Activated naive CD4-positive, alpha-beta T cell treated with anti-CD3 and anti-CD28 coated beads, Interleukin-2, amount 10 ng/mL, durations not matched to agents 7 days and 5 days (primary cell): ENCODE results near the gene SYNE4.

Experiments used
- CTCF ChIA-PET: fragments of 350-600 bp; sonication (Branson Sonifier 250); formaldehyde crosslinking; loops from one replicate; lab custom pipeline; 2021; ENCODE audit warnings: antibody characterized with exemption; lab: Charles Lee
- DNase-seq: peaks from one replicate; pipeline ENCODE4 v3.0.0-alpha.2; 2020
- H3K27ac Mint-ChIP-seq: one replicate; pipeline ENCODE4 v1.8.0; 2021; ENCODE audit warnings: mild to moderate bottlenecking, moderate library complexity, mixed read lengths
- H3K27me3 Mint-ChIP-seq: one replicate; pipeline ENCODE4 v1.8.0; 2021; ENCODE audit warnings: mild to moderate bottlenecking, mixed read lengths
- H3K36me3 Mint-ChIP-seq: one replicate; pipeline ENCODE4 v1.8.0; 2021; ENCODE audit warnings: mixed read lengths
- H3K4me1 Mint-ChIP-seq: one replicate; pipeline ENCODE4 v1.8.0; 2021; ENCODE audit warnings: mixed read lengths
- H3K4me3 Mint-ChIP-seq: one replicate; pipeline ENCODE4 v1.8.0; 2021; ENCODE audit warnings: mild to moderate bottlenecking, moderate library complexity, mixed read lengths
- H3K9me3 Mint-ChIP-seq: one replicate; pipeline ENCODE4 v1.8.0; 2021; ENCODE audit warnings: mixed read lengths

Gene SYNE4

DNA sequence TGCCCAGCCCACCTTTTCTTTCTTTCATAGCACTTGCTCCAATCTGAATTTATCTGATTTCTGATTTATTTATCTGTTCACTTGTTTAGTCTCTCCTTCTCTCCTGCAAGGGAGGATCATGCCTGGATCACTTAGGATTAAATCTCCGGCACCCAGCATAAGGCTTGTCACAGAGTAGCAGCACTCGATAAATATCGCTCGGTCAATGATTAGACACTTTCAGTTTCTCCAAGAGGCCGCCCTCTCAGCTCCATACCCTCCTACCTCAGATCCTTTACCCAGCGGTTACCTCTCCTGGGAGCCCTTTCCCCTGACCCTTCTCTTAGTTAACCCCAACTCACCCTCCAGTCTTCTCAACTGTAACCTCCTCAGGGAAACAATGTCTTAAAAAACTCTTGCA is 22.7 kb upstream of the SYNE4 start:
- no peak overlapping the region for H3K27ac Mint-ChIP-seq
- H3K27me3 Mint-ChIP-seq, result no peaks in the 10 kb centered on the region
- CTCF ChIA-PET, result no interaction called here
- peaks cover 17% of the 10 kb centered on the region for H3K36me3 Mint-ChIP-seq
- no peak for DNase-seq
- H3K4me1 Mint-ChIP-seq, result peaks cover 27% of the 10 kb centered on the region
- no peak overlapping the region for H3K4me3 Mint-ChIP-seq
- H3K9me3 Mint-ChIP-seq, result no peaks in the 10 kb centered on the region

DNA sequence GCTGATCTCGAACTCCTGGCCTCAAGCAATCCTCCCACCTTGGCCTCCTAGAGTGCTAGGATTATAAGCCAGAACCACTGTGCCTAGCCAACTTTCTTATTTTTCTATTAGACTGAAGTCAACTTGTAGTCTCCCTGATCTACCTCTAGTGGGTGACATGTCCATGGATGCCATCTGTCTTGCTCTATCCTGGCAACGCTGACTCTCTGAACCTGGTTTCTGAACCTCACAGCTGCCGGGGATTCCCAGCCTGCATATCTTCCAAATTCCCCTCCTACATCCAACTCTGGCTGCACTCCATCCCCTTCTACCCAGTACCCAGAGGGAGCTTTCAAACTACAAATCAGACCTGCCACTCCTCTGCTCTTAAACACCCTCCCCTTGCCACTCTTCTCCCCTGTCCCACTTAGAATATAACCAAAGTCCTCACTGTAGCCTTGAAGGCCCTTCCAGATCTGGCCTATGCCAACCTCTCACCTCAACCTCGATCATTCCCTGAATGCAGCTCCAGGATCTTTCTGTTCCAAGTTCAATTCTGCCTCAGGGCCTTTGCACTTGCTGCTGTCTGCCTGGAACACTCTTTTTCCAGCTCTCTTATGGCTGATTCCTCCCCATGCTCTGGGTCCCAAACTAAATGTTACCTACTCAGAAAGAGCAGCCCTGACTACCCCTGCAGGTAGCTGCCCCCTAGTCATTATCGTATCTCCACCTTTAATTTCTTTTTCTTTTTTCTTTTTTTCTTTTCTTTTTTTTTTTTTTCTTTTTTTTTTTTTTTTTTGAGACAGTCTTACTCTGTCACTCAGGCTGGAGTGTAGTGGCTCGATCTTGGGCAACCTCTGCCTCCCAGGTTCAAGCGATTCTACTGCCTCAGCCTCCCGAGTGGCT is 21.9 kb upstream of the SYNE4 start:
- H3K4me3 Mint-ChIP-seq, result no peak overlapping the region
- peaks cover 18% of the 10 kb centered on the region for H3K36me3 Mint-ChIP-seq
- H3K9me3 Mint-ChIP-seq, result no peaks in the 10 kb centered on the region
- no peak for DNase-seq
- CTCF ChIA-PET, result interaction anchor here (1.6 kb wide), 1 partner anchor 18 kb away, joined by 3 read pairs; no protein-coding TSS in a partner anchor
- H3K27ac Mint-ChIP-seq, result no peak overlapping the region
- peaks cover 22% of the 10 kb centered on the region for H3K4me1 Mint-ChIP-seq
- H3K27me3 Mint-ChIP-seq, result no peaks in the 10 kb centered on the region

DNA sequence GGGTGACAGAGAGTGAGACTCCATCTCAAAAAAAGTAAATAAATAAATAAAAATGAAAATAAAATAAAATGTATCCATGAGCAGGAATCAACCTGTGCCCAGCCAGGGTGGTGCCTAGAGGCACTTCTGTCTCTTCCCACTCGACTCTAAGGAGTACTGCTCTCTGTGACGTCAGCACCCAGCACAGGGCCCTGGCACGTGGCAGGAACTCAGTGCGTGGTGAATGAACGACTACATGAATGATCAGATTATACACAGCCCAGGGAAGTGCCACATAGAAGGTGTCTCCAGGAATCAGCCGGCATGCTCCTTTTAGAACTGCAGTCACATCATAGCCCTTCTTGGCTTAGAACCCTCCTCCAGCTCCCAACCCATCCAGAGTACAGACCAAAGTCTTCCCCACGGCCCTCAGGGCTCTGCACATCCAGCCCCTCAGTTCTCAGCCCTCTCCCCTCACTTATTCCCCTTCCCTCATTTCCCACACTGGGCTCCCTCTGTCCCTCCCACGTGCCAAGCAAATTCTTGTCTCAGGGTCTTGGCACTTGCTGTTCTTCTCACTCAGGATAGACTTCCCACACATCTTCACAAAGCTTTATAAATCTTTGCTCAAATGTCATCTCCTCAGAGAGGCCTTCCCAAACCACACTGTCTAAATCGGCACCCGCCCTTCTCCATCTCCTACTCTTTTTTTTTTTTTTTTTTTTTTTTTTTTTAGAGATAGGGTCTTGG is 19.9 kb upstream of the SYNE4 start:
- Mint-ChIP-seq H3K36me3 (peaks cover 8% of the 10 kb centered on the region), H3K9me3 (no peaks in the 10 kb centered on the region), H3K27ac (no peak overlapping the region), H3K27me3 (no peaks in the 10 kb centered on the region), H3K4me3 (no peak overlapping the region), H3K4me1 (peaks cover 6% of the 10 kb centered on the region)
- peak; percentile 15 for DNase-seq
- CTCF ChIA-PET, result no interaction called here

DNA sequence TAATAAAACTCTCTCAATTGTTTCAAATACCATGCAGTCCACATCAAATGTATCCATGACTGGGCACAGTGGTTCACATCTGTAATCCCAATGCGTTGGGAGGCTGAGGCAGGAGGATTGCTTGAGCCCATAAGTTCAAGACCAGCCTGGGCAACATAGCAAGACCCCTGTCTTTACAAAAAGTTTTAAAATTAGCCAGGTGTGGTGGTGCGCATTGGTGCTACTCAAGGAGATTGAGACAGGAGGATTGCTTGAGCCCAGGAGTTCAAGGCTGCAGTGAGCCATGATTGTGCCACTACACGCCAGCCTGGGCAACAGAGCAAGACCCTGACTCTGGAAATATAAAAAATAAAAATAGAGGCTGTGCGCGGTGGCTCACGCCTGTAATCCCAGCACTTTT is 19.1 kb upstream of the SYNE4 start:
- Mint-ChIP-seq H3K9me3 (no peaks in the 10 kb centered on the region), H3K27ac (no peak overlapping the region), H3K4me3 (no peak overlapping the region), H3K4me1 (peaks cover under 1% of the 10 kb centered on the region), H3K27me3 (no peaks in the 10 kb centered on the region), H3K36me3 (peaks cover 11% of the 10 kb centered on the region)
- CTCF ChIA-PET, result no interaction called here
- DNase-seq, result no peak

DNA sequence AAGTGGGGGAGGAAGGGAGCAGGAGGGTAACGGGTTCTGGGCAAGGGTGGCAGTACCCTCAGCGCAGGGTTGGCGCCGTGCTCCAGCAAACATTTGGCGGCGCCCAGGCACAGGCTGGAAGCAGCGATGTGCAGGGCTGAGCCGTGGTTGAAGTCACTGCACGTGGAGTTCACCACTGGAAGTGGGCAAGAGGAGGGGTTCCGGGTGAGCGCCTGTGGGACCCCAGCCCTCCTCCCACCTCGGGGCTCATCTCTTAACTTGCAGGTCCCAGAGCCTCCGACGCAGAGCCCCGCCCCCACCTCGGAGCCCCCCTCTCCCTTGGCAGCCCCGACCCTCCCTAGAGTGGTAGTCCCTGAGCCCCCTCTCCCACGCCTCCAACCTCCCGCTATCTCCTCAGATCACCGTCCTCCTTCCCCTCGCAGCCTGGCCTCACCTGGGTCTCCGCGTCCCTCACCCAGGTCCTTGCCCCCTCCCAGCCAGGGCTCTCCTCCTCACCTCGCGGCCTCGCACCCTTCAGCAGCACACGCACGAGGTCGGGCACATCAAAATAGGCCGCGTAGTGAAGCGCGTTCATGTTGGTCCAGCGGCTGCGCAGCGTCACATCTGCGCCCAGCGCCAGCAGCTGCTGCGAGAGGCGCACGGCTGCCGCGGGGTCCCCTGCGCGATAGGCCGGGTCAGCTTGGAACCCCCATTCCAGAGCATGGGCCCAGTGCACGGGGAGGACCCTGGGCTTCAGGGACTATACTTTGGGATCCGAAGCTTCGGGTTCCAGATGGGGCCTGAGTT is 17.7 kb upstream of the SYNE4 start:
- H3K9me3 Mint-ChIP-seq, result no peaks in the 10 kb centered on the region
- no peaks in the 10 kb centered on the region for H3K27me3 Mint-ChIP-seq
- H3K4me3 Mint-ChIP-seq, result no peak overlapping the region
- DNase-seq, result no peak
- CTCF ChIA-PET, result no interaction called here
- no peaks in the 10 kb centered on the region for H3K4me1 Mint-ChIP-seq
- no peak overlapping the region for H3K27ac Mint-ChIP-seq
- peaks cover 12% of the 10 kb centered on the region for H3K36me3 Mint-ChIP-seq

DNA sequence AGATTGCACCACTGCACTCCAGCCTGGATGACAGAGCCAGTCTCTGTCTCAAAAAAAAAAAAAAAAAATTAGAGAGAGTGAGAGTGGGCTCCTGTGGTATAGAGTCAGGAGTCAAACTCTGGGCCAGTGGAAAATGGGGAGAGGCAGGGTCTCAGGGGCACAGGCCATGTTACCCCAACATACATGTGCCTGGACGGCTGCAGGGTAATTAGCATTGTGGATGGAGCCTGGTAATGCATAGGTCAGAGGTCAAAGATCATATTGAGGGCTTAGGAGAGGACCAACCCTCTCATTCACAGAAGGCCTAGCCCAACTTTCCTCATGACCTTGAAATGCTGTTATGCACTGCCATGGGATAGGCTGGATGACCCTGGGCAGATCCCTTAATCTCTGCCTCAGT is 16.9 kb upstream of the SYNE4 start:
- peaks cover 15% of the 10 kb centered on the region for H3K36me3 Mint-ChIP-seq
- H3K4me1 Mint-ChIP-seq, result no peaks in the 10 kb centered on the region
- no peak overlapping the region for H3K4me3 Mint-ChIP-seq
- CTCF ChIA-PET, result no interaction called here
- H3K27ac Mint-ChIP-seq, result peak overlapping the region; percentile 67
- no peaks in the 10 kb centered on the region for H3K9me3 Mint-ChIP-seq
- DNase-seq, result no peak
- H3K27me3 Mint-ChIP-seq, result no peaks in the 10 kb centered on the region

DNA sequence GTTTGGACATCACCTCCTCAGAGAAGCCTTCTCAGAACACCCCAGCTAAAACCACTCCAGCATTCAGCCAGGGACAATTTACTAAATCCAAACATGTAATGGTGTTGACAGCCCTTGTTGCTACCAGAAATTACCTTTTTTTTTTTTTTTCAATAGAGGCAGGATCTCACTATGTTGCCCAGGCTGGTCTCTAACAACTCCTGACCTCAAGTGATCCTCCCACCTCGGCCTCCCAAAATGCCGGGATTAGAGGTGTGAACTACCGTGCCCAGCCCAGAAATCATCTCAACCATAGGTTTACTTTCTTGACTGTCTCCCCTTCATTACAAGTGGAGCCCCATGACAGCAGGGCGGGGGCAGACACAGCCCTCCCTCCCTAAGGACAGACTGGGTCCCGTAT is 14.8 kb upstream of the SYNE4 start:
- Mint-ChIP-seq H3K27me3 (no peaks in the 10 kb centered on the region), H3K4me3 (no peak overlapping the region), H3K27ac (no peak overlapping the region), H3K36me3 (peaks cover 14% of the 10 kb centered on the region), H3K9me3 (no peaks in the 10 kb centered on the region), H3K4me1 (no peaks in the 10 kb centered on the region)
- CTCF ChIA-PET, result no interaction called here
- DNase-seq, result no peak

DNA sequence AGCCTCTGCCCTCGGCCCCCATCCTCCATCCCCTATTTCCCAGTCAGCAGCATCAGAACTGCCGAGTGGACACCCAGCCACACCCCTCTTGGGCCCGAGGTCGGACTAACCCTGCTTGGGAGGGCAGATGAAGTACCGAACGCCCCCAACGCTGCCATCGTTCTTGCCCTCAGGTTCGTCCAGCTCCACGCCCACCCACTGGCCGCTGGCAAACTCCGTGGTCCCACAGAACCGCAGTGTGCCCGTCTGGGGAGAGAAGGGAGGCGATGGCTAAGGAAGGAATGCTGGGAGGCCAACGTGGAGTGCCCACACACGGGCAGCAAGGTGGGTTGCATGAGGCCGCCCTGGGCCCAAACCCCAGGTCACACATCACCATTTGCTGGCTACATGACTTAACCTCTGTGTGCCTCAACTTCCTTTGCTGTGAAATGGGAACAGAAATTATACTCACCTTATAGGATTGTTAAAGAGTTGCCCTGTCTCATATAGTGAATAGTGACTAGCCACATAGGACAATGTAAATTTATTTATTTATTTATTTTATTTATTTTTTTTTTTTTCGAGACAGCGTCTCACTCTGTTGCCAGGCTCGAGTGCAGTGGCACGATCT is 10.6 kb upstream of the SYNE4 start:
- Mint-ChIP-seq H3K27me3 (no peaks in the 10 kb centered on the region), H3K4me1 (peaks cover 20% of the 10 kb centered on the region), H3K36me3 (peaks cover 10% of the 10 kb centered on the region), H3K4me3 (no peak overlapping the region), H3K27ac (no peak overlapping the region), H3K9me3 (no peaks in the 10 kb centered on the region)
- no peak for DNase-seq
- CTCF ChIA-PET, result no interaction called here

DNA sequence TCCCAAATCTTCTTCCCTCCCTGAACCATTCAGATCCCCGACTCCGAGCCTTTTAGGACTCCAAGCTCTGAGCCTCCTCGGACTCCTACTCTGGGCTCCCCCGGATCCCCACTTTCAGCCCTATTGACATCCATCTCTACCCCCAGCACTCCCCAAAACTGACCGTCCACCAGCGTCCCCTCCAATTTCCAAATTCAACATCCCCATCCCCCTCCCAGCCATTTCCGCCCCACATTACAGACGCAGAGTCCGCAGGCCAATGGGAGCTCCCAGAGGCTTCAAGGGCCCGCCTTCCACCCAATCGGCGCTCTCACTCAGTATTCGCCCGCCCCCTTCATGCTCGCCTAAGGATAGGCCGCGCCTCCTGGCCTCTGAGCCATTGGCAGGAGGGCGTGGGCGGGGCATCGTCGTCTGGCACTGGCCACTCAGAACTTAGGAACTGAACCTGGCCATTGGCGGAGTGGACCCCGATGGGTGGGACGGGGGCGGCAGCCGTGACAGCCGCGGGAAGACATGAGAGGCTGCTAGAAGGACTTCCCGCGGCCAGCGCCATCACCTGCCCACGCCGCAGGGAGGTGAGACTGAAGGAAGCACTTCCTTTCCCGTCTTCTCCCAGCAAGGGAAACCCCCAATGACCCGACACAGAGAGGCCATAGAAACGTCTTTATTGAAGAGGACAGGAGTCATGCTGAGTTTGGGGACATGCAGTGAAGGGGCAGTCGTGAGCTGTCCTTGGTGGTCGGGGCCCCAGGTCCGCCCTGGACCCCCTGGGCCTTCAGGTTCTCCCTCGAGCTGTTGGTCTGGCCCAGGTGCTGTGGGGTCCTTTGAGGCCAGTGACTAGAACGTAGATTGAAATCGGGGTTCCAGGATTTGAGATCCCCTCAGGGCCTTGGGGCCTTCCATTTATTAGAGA is 5.7 kb upstream of the SYNE4 start, which contains the start of gene ALKBH6:
ALKBH6 (minus strand) TSS at position 202 of the 913 bp plus-strand sequence. CDS start 816 bp downstream, outside the sequence.
- peaks cover 10% of the 10 kb centered on the region for H3K36me3 Mint-ChIP-seq
- H3K4me3 Mint-ChIP-seq, result peak within 1 kb of the TSS; percentile 96
- CTCF ChIA-PET, result interaction anchor here (0.7 to 1.0 kb wide), 2 partner anchors 56 to 58 kb away, joined by 3 to 4 read pairs; no protein-coding TSS in a partner anchor
- H3K27ac Mint-ChIP-seq, result peak within 1 kb of the TSS; percentile 89
- H3K27me3 Mint-ChIP-seq, result no peaks in the 10 kb centered on the region
- DNase-seq, result peak; percentile 100
- no peaks in the 10 kb centered on the region for H3K9me3 Mint-ChIP-seq
- H3K4me1 Mint-ChIP-seq, result peaks cover 44% of the 10 kb centered on the region

DNA sequence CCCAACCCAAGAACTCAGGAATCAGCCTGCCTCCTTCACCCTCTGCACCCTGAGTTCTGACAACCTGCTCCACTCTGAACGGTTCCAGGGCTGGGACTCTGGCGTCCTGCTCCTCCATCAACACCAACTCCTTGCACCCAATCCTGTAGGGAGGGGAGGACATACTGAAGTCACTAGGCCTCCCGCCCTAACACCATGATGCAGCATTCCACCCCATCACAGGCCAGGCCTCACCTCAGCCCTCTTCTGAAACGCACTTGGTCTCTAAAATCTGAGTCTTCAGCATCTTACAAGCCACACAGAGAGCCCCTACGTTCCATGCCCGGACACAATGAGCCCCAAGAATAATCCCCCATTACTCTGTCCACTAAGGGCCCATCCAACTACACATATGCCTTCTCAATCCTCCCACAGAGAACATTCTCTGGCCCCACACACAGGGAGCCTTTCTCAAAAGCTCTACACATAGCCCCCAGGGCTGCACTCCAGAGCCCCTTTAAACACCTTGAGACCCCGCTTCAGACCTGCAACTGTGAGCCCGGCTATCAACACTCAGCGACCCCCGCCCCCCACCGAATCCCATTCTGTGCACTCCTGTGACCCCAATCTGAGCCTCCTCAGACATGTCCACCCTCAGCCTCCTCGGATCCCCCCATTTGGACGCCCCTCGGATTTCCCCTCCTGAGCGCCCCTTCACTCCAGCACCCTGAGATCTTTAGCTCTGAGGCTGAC is 4.8 kb upstream of the SYNE4 start:
- H3K36me3 Mint-ChIP-seq, result peaks cover 10% of the 10 kb centered on the region

DNA sequence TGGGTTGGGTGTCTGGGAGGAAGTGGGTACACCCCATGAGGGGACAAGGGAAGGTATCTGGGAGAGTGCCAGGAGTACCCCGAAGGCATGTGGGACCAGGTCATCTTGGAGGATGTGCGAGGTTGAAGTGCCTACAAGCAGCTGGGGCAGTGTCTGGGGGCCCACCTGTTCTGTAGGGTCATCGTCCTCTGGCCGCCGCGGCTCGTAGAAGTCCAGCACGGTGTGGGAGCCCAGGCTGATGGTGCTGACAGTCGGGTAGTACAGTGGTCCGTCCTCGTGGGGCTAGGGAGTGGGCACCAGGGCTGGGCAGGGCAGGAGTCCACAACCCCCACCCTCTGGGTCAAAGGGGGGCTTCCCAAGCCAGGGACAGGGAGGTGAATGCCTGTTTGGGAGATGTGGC is 1.8 kb upstream of the SYNE4 start:
- H3K27ac Mint-ChIP-seq, result no peak overlapping the region
- H3K4me1 Mint-ChIP-seq, result peaks cover 41% of the 10 kb centered on the region
- H3K9me3 Mint-ChIP-seq, result no peaks in the 10 kb centered on the region
- H3K27me3 Mint-ChIP-seq, result no peaks in the 10 kb centered on the region
- peaks cover 10% of the 10 kb centered on the region for H3K36me3 Mint-ChIP-seq
- CTCF ChIA-PET, result no interaction called here
- H3K4me3 Mint-ChIP-seq, result no peak overlapping the region
- DNase-seq, result no peak

More for the DNA sequence above, 4.8 kb upstream of the SYNE4 start:
- no peaks in the 10 kb centered on the region for H3K27me3 Mint-ChIP-seq
- H3K9me3 Mint-ChIP-seq, result no peaks in the 10 kb centered on the region
- H3K4me3 Mint-ChIP-seq, result peak overlapping the region; percentile 96
- peaks cover 48% of the 10 kb centered on the region for H3K4me1 Mint-ChIP-seq
- peak overlapping the region; percentile 89 for H3K27ac Mint-ChIP-seq
- no peak for DNase-seq
- CTCF ChIA-PET, result interaction anchor here (1.0 kb wide), 1 partner anchor 55 kb away, joined by 4 read pairs; no protein-coding TSS in a partner anchor

DNA sequence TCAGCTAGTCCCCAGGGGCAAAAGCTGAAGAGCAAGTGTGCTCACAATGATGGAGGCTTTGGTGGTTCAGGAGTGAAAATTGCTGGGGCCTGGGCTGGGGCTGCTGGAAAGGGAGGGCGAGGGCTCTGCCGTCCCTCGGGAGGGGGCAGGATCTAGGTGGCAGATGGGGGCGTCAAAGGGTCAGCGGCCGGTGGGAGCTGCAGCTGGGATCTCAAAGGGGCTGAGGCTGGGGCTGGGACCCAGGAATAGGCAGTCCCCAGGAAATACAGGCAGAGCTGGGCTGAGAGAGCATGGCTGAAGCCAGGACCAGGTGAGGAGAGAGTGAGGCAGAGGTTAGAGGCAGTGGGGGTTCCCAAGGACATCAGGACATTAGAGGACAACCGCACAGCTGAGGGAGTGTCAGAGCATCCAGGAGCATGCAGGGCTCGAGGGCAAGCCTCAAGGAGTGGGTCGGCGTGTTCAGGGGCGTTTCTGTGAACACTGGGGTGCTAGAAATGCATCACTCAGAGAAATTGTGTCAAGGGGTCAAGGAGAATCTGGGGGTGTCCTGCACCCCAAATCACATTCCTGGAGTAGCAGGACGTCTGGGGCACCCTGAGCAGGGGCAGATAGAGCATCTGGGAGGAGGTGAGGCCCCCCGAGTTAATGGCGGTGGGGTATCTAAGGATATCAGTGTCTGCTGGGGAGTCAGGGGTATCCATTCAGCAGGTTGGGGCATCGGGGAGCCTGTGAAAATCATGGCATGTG is 1.2 kb upstream of the SYNE4 start:
- peaks cover 35% of the 10 kb centered on the region for H3K4me1 Mint-ChIP-seq
- H3K27ac Mint-ChIP-seq, result peak overlapping the region; percentile 75
- no peak for DNase-seq
- CTCF ChIA-PET, result no interaction called here
- H3K4me3 Mint-ChIP-seq, result peak overlapping the region; percentile 53
- peaks cover 10% of the 10 kb centered on the region for H3K36me3 Mint-ChIP-seq
- H3K9me3 Mint-ChIP-seq, result no peaks in the 10 kb centered on the region
- no peaks in the 10 kb centered on the region for H3K27me3 Mint-ChIP-seq
